Measurements from ENCODE around the gene UQCRHL.

UQCRHL gene

DNA sequence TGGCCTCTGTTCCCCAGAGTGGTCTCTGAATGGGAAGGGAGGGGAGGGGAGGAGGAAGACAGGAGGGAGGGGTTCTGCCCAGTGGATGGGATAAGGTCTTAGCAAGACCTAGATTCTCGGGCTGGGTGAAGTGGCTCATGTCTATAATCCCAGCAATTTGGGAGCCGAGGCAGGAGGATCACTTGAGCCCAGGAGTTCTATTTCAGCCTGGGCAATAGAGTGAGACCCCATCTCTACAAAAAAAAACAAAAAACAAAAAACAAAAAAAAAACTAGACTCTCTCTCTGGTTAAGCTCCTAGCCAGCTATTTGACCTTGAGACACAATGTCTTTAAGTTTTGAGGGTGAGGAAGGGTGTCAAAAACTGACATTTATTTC is 11.4 kb downstream of the UQCRHL start:
- no peak for DNase-seq

DNA sequence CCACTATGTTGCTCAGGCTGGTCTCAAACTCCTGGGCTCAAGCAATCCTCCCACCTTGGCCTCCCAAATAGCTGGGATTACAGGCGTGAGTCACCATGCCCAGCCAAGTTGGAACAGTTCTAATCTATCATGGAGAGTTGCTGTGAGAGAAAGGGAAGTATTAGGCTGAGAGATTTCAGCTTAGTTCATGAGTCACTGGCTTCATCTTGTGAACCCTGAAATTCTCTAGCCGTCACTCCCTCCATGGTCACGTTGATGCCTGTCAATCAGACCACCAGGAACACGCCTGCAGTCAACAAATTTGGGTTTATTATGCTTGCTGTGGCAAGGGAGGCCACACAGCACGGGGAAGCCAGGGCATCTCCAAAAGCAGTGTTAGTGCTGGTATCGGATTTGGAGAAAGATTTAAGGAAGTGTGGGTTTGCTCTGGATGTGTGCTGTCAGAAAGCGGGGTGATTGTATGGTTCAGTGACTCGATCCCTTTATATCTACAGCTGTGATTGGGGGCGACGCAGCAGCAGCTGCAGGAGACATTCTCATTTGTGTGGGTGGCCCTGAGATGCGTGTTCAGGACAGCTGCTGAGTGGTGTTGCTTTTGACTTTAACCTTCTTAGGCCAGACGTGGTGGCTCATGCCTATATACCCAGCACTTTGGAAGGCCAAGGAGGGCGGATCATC is 18.7 kb downstream of the UQCRHL start:
- no peak for DNase-seq

DNA sequence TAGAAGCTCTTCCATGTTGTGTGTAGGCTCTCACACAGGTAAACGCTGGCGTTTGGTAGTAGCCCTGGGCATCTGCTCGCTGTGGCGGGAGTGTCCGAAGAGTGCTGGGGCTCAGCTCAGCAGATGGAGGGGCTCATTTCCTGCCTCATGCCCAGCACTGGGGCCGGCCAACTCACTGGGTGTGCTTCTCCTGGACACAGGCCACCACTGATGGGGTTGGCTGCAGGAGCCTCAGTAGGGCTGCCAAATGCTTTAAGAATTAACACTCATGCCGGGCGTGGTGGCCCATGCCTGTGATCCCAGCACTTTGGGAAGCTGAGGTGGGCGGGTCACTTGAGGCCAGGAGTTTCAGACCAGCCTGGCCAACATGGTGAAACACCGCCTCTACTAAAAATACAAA is 20.9 kb downstream of the UQCRHL start:
- DNase-seq = no peak

DNA sequence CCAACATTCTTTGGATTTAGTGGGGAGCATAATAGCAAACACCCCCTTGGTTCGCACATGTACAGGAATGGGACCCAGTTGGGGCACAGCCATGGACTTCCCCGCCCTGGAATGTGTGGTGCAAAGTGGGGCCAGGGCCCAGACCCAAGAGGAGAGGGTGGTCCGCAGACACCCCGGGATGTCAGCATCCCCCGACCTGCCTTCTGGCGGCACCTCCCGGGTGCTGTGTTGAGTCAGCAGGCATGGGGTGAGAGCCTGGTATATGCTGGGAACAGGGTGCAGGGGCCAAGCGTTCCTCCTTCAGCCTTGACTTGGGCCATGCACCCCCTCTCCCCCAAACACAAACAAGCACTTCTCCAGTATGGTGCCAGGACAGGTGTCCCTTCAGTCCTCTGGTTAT is 21.8 kb downstream of the UQCRHL start:
- no peak for DNase-seq

DNA sequence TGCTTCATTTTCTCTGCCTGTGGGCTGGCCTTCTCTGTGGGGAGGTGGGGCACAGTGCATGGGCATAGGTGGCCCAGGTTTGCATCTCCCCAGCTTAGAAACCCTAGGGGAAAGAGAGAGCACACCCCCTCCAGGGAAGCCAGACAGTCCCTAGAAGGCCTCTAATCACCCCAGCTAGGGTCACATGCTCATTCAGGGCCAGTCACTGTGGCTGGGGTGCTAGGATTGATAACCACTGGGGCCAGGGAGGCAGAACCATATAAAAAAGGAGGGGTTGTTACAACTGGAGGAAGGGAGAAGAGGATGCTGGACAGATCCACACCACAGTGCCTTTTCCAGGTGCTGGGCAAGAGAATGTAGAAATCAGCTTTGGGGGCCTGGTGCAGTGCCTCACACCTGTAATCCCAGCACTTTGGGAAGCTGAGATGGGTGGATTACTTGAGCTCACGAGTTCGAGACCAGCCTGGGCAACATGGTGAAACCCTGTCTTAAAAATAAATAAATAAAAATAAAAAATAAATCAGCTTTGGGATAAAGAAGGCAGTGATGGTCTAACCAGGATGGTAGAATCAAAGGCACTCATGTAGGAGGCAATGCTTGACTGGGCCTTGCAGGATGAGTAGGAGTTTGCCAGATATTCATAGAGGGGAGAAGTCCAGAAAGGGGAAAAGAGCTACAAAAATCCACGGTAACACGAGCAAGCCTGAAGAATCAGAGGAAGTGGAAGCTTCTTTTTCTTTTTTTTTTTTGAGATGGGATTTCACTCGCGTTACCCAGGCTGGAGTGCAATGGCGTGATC is 29.3 kb downstream of the UQCRHL start:
- DNase-seq = no peak

DNA sequence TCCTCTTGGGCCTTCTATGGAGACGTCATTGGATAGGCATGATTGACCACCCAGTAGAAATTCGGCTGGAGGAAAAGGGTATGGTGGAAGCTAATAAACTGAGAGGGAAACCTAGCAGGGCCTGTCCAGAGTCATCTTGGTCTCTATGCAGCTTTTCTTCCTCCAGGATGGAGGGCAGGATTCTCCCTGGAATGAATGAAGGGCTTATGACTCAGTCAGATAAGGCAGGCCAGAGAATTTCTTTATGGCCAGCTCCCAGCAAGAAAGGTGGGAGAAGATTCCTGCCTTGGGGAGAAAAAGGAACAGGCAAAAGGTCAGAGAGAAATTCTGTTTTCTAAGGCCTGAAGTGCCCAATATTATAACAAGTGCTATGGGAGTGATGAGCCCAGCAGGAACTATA is 31.7 kb downstream of the UQCRHL start:
- DNase-seq = no peak

DNA sequence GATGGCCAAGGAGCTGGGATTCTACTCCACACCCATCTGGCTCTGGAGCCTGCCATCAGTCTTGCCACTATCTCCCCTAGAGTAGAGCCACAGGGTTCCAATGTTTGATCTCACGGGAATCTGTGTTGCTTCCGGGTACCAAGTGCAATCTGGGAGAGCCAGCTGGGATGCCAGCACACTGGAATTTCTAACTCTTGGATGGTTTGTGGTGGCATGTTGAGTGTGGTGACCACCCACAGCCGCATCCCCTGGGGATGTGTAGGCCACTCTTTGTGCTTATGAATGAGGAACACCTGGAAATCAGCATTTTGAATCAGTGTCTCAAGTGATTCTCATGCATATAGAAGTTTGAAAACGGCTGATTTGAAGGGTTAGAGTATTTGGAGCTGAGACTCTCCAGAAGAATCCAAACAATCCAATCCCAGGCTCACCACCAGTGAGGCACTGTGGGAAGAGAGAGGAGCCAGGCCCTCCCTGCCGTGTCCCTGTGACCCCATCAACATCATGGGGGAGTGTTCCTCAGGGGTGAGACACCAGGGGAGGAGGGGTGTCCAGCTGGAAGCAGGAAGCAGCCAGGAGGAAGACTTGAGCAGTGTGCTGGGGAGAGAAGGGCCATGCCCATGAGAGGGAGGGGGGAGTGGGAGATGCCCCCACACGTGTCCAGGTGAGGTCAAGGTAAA is 35.5 kb downstream of the UQCRHL start:
- no peak for DNase-seq

DNA sequence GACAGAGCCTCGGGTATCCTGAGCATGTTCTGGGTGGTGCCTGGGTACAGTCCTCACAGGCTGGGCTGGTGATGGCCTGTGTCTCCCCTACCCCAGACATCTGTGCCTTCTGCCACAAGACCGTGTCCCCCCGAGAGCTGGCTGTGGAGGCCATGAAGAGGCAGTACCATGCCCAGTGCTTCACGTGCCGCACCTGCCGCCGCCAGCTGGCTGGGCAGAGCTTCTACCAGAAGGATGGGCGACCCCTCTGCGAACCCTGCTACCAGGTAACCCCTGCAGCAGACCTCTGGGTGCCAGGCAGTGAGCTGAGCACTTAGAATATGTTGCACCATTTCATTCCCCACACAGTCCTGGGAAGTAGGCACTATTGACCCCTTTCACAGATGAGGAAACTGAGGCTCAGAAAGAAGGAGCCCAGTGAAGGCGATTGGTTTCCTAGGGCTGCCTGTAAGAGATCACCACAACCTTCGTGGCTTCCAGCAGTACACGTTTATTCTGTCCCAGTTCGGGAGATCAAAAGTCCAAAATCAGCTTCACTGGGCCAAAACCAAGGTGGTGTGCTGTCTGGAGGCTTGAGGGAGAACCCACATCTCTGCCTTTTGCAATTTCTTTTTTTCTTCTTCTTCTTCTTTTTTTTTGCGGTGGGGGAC is 37.0 kb downstream of the UQCRHL start:
- DNase-seq = no peak

DNA sequence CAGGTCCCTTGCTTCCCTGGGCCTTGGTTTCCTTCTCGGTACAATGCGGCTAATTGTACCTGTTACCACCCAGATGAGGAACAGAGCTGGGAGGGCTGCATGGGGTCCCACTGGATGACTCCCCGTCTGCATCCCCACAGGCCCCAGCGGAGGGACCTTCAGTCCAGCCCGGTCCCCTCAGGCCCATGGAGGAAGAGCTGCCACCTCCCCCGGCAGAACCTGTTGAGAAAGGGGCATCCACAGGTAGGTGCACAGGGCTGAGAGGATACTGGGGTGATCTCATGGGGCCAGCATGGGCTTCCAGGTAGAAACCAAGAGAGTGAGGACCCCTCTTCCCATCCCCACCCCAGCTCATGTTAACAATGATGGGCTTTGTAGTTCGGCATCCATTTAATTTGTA is 39.1 kb downstream of the UQCRHL start:
- no peak for DNase-seq

DNA sequence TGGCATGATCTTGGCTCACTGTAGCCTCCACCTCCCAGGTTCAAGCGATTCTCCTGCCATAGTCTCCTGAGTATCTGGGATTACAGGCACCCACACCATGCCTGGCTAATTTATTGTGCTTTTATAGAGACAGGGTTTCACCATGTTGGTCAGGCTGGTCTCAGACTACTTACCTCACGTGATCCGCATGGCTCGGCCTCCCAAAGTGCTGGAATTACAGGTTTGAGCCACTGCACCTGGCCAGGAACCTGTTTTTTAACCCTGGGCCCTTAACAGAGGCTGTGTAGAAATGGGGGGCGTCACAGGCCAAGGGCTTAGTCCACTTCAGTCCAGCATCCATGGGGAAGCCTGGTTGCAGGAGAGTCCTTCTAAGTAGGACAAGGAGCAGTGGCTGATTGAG is 39.5 kb downstream of the UQCRHL start:
- DNase-seq = no peak

DNA sequence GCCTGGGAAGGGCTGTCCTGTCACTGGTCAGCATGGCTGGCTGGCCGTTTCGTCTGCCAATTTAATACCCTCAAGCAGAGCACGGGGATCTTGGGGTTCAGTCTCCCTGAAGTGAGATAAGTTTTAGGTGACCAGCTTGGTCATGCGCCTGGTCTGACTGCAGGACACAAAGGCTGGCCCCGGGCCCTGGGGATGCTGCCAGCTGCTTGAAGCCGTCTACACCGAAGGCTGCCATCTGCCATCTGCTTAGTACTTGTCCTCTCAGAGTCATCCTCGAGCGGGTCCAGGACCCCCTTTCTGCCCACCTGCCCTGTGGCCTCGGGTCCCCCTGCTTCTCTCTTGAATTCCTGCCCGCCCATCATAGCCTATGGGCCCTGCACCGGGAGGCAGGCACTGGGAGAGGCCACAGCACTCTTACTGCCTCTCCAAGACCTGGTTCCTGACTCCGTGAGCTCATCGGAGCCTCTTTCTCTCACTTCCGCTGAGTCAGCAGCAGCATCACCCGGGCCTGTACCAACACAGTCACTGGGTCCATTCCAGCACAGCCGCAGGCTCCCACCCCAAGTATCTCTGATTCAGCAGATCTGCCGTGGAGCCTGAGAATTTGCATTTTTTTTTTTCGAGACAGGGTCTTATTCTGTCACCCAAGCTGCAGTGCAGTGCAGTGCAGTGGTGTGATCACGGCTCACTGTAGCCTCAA is 41.8 kb downstream of the UQCRHL start:
- no peak for DNase-seq

DNA sequence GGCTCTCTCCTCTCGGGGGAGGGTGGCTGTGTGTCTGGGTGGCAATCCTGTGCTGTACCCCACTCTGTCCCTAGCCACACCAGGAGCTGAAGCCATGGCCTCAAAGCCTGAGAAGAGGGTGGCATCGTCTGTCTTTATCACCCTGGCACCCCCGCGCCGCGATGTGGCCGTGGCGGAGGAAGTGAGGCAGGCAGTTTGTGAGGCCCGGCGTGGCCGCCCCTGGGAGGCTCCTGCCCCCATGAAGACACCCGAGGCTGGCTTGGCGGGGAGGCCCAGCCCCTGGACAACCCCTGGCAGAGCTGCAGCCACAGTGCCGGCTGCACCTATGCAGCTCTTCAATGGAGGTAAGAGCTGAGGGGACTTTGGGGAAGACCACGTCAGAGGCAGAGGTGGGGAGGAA is 42.6 kb downstream of the UQCRHL start:
- DNase-seq = no peak

DNA sequence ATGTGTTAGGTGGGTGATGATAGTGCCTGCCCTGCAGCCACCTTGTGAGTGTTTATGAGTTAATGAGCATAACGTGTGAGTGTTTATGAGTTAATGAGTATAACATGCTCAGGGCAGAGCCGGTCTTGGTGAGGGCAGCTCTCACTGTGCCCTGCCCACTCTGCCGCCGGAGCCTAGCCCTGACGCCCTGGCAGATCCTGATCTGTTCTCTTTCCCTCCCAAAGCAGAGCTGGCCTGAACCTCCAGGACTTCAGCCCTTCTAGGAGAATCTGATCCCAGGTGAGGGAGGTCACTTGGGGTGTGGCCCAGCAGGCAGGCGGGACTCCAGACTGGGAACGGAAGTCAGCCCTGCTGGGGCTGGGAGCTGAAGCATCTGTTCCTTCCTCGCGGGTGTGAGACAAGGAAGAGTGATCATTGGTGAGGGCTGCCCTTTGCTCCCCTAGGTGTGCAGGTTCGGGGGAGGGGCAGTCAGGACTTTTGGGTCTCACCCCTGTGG is 43.1 kb downstream of the UQCRHL start:
- no peak for DNase-seq

DNA sequence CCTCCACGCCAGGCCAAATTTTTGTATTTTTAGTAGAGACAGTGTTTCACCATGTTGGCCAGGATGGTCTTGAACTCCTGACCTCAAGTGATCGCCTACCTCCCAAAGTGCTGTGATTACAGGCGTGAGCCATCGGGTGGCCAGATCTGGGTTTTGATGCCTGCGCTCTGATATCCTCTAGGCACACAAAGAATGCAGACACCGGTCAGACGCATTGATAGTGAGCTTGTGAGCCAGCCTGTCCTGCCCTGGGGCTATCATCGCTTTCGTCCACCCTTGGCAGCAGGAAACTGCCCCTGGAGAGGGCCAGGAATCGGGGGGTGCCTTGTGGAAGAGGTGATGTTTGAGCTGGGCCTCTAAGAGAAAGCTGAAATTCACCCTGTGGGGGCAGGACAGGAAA is 44.9 kb downstream of the UQCRHL start:
- DNase-seq = no peak

DNA sequence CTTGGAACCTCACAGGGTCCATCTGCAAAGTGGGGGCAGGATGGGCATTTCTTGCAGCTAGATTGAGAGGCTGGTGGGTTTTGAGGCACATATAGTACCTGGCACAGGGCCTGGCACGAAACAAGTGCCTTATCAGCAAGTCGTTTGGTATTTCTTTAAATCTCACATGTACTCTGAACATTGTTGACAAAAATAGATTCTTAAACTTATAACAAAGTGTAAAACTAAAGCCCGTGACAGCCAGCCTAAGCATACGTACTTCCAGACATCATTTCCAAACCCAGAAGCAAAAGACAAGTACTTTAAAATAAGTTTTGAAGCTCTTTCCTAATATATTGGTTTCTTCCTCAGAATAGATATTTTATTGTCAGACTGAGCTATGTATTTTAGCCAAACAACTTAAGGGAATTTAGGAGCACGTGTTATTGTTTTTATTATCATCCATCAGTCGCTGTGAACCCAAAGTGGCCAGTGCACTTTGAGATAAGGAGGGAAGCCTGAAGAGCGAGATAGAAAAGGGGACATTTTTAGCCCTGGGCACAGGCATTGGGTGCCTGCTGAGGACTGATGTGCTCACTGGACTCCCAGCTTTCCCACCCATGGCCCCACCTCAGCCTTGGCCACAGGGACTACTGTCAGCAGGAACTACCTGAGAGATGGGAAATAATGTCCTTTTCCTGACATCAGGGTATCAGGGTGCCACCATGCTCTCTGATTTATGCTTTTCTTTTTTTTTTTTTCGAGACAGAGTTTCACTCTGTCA is 45.9 kb downstream of the UQCRHL start:
- no peak for DNase-seq

DNA sequence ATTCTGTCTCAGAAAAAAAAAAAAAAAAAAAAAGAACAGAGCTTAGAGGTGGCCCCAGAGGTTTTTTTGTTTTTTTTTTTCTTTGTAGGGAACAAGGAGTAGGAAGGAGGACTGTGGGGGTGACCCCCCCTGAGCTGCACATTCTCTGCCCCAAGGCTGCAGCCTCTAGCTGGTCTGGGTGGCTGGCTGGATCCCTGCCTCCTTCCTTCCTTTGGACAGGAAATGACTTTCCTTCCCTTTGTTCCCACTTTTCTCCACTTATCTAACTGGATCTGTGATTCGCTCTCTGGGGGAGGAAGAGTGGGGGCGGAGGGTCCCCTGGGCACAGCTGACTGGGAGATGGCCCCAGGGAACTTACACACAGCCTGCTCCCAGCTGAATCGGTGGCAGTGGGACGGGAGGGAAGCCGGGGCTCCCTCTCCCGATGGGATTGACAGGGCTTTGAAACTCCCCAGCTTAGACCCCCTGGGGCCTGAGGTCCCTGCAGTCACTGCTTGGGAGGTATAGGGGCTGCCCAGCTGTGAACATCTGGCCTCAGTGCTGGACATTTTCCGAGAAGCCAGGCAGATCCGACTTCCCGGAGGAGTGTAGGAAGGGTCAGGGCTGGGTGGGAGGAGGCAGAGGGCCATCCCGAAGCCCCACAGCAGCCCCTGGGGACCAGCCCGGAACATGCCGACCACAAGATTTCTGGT is 46.8 kb downstream of the UQCRHL start:
- DNase-seq = no peak

DNA sequence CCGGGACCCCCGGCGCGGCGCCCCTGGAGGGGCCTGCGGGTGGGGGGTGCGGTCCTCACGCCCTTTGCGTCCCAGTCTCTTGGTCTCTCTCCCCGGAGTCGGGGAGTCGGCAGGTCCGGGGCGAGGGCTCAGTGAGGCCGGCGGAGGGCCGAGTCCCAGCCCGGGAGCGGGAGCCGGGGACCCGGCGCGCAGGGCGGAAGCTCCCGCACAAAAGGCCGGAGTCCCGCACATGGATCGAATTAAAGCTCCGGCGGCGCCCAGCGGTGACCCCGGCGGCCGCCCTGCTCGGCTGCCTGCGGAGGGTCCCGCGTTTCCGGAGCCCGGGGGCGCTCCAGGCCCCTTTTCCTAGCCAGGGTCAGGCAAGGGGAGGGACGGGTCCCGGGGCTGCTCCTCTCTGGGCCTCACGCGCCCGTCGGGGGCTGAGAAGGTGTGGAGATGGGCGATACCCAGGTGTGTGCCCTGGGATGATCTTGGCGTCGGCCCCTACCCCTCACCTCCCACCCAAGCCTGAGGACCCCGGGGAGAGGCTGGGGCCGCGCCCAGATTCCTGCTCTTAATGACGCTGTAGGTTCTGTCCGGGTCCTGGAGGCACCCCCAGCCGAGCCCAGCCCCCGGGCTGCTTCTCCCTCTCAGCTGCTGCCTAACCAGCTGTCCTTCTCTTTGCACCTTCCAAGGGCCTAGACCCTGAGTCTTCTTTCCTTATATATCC is 48.3 kb downstream of the UQCRHL start:
- DNase-seq = no peak

DNA sequence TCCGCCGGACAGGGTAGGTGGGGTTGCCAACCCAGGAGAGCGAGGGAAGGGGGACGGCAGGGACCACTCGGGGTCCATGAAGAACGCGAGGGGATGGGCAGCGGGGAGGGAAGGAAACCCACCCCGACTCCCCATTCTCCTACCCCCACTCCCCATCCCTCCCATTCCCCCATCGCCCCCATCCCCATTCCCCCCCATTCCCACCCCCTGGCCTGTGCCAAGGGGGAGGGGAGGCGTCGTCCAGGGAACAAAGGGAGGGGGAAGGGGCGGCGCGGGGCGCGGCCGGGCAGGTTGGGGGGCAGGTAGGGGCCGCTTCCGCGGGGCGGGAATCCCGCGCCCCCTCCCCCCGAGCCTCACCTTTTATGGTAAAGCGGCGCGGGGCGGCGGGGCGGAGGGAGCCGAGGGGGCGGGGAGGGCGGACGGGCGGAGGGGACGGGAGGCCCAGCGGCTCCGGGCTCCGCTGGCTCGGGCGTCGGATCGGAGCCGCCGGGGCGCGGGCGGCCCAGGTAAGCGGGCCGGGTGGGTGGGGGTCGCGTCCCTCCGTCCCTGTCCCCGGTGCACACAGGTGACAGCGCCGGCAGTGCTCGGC is 49.0 kb downstream of the UQCRHL start, which contains the start of gene FBLIM1:
FBLIM1 (plus strand) TSS at position 453 of the 589 bp plus-strand sequence. CDS start 6,189 bp downstream, outside the sequence.
- DNase-seq = no peak

DNA sequence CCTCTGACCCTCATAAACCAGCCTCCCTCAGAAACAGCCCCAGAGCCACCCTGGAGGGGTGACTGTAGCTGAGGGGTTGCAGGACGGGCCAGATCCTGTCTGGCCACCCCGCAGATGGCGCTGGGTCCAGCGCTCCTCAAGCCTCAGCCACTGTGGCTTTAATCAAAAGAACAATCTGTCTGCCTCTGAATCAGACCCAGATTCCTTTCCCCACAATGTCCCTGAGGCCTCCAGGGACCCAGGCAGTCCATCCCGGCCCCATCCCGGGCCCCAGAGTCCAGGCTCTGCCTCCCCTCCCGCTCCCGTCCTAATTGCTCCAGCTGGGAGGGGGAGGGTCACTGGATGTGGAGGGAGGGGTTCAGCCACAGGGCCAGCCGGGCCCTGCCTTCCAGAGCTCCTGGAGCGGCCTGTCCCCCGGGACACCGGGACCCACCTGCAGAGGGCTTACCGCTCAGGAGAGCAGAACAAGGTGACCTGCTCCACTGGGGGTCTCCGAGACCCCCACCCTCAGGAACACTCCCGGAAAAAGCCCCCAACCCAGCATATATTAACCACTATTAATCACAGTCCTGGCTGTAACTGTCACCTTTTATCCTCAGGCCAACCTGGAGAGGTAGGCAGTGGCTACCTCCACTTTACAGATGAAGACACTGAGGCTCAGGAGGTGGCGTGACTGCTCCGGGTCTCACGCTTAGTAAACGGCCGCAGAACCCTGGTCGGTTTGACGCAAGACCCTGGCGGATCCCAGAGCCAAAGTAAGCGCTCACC is 49.7 kb downstream of the UQCRHL start:
- DNase-seq = no peak
